HG02763 (cell line): ENCODE results near the gene KRTAP4-8.
"Not testable (repeated sequence)": the region's sequence is repeated elsewhere in the genome, so short reads cannot be mapped to it uniquely, and the experiment has no call there.

Experiments used
- ATAC-seq: cut with Tn5 transposase; IDR thresholded peaks from one replicate; pipeline ENCODE4 v1.9.1; 2021; ENCODE audit warnings: mild to moderate bottlenecking, moderate library complexity; ENCODE audit not compliant: unreplicated experiment

KRTAP4-8 gene

DNA sequence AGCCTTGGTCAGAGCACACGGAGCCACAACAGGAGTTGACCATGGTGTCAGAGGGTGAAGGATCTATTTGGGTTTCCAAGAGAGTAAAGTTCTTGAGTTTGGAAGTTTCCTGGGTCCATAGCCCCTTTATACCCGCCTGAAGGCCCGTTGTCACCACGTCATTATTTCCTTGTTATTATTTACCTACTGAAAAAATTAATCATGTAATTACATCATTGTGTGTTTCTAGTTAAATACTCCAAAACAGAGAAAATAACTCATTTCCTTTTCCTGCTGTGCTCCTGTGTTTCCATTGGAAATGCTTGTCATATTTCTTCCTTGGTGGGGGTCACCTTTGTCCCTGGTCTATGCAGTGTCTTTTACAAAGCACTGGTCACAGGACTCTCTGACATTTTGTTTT is at the start of gene KRTAP4-8:
Gene KRTAP4-8, minus strand, starts transcription at position 101 of the 400 bp plus-strand sequence. Its CDS starts 58 bp downstream, at position 43.
- no peak for ATAC-seq

DNA sequence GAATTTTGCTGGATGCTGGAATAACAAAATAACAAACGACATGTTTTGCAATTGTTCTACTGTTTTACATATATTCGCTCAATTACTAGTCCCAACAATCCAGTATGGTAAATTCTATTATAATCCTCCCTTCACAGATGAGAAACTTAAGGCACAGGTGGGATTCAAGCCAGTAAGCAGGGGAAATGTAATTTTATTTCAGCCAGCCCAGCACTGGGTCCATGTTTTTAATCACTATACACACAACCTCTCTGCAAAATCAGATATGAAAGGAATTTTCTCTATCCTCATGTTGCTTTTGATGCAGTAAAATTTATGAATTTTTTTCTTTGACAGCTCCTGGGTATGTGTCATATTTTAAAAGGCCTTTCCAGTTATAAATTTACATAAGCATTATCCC is 47.3 kb upstream of the KRTAP4-8 start:
- ATAC-seq, result no peak

DNA sequence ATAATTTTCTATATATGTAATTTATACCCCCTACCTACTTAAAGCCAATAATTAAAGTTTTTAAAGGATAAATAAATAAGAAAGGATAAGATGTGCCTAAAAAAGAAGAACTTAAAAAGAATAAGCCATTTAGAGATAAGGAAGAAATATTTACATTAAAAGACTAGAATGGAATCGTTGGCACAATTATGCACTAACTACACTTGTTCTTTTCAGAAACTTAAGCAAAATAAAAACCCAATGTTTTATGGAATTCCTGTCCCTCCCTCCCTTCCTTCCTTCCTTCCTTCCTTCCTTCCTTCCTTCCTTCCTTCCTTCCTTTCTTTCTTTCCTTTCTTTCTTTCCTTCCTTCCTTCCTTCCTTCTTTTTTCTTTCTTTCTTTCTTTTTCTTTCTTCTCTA is 46.9 kb upstream of the KRTAP4-8 start:
- ATAC-seq, result no peak

DNA sequence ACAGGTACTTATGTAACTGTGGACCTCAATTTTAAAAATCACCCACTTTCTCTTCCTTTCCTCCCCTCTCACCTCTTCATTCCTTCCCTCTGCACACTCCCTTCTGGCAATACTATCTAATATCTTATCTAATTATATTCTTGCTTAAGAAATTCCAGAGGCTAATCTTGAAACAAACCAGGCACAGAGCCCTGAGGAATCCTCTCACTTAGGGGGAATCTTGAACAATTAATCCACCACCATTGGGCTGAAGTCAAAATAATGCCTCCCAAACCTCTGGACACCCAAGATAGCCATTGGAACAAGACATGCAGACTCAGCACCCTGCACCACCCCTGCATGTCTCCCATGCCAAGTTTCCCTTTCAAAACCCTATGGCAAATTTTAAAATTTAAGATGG is 43.4 kb upstream of the KRTAP4-8 start:
- no peak for ATAC-seq

DNA sequence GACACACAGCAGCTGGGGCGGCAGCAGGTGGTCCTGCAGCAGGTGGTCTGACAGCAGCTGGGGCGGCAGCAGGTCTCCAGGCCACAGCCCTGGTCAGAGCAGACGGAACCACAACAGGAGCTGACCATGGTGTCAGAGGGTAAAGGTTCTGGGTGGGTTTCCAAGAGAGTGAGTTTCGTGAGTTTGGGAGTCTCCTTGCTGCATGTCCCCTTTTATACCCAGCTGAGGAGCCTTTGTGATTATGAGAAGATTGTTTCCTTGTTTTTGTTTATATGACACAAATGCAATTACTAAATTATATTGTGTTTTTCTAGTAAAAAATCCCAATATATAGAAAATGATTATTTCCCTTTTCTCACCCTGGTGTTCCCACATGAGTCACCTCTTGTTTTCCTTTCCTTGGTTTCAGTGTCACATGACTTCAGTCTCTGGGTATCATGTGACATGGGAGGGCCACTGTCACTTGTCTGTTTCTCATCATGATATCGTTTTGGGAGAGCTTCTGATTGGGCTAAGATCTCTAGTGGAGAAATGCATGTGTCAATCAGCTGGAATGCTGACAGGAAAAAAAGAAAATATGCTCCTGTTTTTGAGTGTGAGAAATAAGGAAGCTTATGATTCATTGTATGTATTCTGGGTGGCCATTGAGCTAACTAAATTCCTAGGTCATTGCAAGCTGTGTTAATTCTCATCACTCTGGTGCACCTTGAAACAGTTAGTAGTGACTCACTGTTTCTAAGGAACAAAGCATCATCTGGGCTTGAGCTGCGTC is 42.6 kb upstream of the KRTAP4-8 start, which contains the start of gene KRTAP4-6:
Gene KRTAP4-6, minus strand, starts transcription at position 185 of the 772 bp plus-strand sequence. Its CDS starts 57 bp downstream, at position 128.
- ATAC-seq, result no peak

DNA sequence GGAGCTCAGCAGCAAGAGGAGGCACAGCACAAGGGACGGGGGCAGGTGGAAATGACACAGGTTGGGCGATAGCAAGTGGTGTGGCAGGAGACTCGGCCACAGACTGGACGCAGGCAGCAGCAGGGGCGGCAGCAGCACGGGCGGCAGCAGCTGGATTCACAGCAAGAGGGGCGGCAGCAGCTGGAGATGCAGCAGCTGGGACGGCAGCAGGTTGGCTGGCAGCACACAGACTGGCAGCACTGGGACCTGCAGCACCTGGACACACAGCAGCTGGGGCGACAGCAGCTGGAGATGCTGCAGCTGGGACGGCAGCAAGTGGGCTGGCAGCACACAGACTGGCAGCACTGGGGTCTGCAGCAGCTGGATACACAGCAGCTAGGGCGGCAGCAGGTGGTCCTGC is 41.9 kb upstream of the KRTAP4-8 start:
- not testable (repeated sequence) for ATAC-seq

- no peak for ATAC-seq
Measured at GRCh38 chr17:41133880-41134735, 36.2 kb upstream of the KRTAP4-8 start.

DNA sequence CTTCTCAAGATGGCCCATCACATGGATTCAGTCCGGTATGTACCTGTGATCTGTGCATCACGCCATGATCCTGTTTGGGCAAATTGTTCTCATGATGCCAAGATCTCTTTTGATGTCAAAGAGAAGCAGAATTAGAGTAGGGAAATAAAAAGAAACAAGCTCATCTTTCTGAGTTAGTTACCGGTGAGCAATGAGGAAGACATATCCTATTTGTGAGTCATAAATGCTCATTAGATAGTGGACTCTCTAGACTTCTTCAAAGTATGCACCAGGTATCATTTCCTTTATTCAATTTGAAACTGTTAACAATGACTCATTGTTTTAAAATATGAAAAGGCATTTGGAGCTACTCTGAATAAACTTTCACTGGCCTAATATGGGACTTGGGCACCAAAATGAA is 34.0 kb upstream of the KRTAP4-8 start:
- ATAC-seq, result no peak

- no peak for ATAC-seq
Measured at GRCh38 chr17:41127371-41127770, 29.4 kb upstream of the KRTAP4-8 start.

- ATAC-seq, result no peak
Measured at GRCh38 chr17:41126412-41126811, 28.5 kb upstream of the KRTAP4-8 start.

DNA sequence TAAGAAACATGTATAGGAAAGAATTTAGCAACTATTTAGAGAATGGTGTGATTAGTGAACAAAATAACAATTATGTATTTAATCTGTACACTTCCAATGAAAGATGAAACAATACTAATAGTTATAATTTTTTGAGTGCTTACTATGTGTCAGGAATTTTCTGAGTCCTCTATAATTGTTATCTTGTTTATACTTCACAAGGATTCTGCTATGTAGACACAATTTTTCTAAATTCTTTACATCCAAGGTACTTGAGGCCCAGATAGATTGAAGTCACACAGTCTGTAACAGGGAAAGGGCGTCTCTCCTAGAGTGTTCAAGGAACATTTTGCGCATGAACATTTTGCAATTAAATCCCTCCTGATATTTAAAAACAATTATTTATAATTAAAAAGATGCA is 27.1 kb upstream of the KRTAP4-8 start:
- no peak for ATAC-seq

DNA sequence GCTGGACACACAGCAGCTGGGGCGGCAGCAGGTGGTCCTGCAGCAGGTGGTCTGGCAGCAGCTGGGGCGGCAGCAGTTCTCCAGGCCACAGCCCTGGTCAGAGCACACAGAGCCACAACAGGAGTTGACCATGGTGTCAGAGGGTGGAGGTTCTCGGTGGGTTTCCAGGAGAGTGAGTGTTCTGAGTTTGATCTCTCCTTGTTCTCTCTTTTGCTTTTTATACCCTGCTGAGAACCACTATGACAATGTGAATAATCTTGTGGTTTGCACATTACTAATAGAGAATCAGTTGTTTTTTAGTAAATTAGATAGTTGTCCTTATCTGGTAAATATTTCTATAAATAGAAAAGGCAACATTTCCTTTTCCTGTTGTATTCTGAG is 26.0 kb upstream of the KRTAP4-8 start, which contains the start of gene KRTAP4-12:
Gene KRTAP4-12, minus strand, starts transcription at position 192 of the 381 bp plus-strand sequence. Its CDS starts 60 bp downstream, at position 132.
- ATAC-seq, result not testable (repeated sequence)

- ATAC-seq, result not testable (repeated sequence)
Measured at GRCh38 chr17:41123292-41123990, 25.5 kb upstream of the KRTAP4-8 start.

DNA sequence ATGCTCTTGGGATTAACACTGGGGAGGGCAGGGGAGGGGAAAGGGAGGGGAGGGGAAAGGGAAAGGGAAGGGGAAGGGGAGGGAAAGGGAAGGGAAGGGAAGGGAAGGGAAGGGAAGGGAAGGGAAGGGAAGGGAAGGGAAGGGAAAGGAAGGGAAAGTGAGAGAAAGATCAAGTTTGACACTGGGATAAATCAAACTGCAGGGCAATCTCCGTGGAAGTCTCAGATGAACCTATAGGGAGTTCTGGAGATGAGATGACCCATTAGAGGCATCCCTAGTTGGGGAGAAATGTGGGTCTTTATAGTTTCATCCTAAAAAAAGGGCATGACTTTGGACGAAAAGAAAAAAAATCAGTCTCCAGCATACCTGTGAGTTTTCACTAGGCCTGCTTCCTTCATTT is 23.8 kb upstream of the KRTAP4-8 start:
- ATAC-seq, result no peak

- ATAC-seq, result not testable (repeated sequence)
Measured at GRCh38 chr17:41119696-41120690, 22.1 kb upstream of the KRTAP4-8 start.

DNA sequence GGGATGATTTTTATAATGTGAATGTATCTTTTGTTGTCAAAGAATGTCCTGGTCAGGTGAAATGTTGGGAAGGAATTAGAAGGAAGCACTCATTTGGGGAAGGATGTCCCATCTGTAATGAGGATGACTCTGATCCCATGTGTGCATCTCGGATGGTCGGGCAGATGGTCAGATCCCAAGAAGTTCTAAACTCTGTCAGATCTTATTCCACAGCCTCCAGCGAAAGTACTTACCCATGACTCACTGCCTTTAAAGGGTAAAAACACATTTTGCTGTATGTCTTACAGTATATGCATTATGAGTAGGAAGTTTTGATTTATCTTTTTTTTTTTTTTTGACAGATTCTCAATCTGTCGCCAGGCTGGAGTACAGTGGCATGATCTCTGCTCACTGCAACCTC is 20.8 kb upstream of the KRTAP4-8 start:
- ATAC-seq, result no peak

DNA sequence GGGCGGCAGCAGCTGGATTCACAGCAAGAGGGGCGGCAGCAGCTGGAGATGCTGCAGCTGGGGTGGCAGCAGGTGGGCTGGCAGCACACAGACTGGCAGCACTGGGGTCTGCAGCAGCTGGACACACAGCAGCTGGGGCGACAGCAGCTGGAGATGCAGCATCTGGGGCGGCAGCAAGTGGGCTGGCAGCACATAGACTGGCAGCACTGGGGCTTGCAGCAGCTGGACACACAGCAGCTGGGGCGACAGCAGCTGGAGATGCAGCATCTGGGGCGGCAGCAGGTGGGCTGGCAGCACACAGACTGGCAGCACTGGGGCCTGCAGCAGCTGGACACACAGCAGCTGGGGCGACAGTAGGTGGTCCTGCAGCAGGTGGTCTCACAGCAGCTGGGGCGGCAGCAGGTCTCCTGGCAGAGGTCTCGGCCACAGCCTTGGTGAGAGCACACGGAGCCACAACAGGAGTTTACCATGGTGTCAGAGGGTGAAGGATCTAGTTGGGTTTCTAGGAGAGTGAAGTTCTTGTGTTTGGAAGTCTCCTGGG is 20.0 kb upstream of the KRTAP4-8 start, which contains the start of gene KRTAP4-11:
Gene KRTAP4-11, minus strand, starts transcription at position 528 of the 541 bp plus-strand sequence. Its CDS starts 58 bp downstream, at position 470.
- not testable (repeated sequence) for ATAC-seq

GRCh38 chr17:41116297-41116696 is 18.4 kb upstream of the KRTAP4-8 start:
- no peak for ATAC-seq

DNA sequence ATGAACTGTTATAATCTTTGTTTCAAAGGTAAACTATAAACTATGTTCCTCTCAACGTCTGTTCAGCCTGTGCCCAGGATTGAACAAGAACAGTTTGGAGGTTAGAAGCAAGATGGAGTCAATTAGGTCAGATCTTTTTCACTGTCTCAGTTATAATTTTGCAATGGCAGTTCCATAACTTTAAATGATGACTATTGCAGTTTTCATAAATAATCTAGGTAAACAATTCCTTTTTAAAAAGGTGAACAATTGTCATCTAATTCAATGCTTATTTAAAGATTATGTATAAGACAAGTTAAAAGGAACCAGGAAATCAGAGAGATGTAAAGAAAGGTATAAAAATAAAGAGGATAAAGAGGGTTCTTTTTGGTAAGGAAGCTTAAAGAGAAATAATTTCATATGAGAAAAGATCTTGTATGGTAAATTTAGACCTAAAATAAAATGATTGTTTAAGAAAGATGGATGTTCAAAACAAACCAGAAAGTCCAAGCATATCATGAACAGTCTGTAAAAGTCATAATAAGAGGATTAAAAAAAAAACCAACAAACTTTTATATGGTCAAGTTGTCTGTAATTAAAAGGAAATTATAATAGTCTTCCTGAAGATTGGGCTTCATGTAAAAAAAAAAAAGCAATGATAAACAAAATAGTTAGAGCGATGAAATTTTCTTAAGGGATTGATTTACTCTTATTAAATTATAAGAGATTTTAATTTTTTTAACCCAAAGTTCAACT is 13.4 kb upstream of the KRTAP4-8 start:
- ATAC-seq, result no peak
